Cerebellar nuclear complex (tissue), 1 donor: ENCODE data around the gene SHKBP1.

Experiments
- DNase-seq, 2 experiments: peaks; one replicate each; lab custom pipeline; 2025; lab: John Stamatoyannopoulos, UW

SHKBP1 gene

DNA sequence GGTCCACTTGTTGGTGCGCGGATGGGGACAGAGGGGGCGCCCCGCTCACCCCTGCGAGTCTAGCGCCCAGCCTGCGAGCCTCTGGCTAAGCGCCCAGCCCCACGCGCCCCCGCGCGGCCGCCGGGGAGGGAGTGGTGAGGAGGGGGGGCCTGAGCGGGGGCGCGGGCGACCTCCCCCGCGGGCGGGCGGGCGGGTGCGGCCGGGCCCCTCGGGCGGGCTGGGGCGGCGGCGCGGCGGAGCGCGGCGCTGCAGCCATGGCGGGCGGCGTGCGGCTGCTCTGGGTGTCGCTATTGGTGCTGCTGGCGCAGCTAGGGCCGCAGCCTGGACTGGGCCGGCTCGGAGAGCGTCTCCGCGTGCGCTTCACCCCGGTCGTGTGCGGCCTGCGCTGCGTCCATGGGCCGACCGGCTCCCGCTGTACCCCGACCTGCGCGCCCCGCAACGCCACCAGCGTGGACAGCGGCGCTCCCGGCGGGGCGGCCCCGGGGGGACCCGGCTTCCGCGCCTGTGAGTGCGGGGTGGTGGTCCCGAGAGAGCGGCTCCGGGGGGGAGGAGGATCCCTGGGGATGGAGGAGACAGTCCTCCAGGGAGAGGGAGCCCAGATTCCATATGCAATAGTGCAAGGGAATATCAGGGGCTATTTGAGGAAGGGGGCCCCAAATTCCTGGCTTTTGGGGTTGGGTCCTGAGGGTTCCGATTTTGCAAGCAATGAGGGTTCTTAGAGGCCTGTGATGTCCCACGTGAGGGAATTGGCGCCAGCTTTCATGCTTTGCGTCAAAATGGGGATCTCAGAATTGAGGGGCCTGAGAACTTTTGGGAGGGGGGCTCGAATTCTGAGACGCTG is 24.7 kb downstream of the SHKBP1 start, which contains the start of gene LTBP4:
Gene LTBP4, plus strand, starts transcription at position 236 of the 841 bp plus-strand sequence. Its CDS starts 19 bp downstream, at position 255.
- no peak for DNase-seq

DNA sequence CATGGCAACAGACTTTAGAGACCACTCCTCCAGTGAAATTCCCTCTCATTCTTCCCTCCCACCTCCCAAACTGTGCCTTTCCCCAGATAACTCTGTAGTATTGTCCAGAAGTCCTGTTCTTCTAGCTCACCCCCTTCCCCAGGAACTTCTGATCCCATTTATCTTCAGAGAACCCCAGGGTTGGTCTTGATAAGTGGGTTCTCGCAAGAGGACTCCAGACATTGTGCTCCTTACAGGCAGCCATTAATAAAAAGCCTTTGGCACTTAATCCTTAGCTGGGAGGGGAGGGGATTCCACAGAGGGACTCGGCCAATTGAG is 26.4 kb downstream of the SHKBP1 start:
- no peak for DNase-seq

DNA sequence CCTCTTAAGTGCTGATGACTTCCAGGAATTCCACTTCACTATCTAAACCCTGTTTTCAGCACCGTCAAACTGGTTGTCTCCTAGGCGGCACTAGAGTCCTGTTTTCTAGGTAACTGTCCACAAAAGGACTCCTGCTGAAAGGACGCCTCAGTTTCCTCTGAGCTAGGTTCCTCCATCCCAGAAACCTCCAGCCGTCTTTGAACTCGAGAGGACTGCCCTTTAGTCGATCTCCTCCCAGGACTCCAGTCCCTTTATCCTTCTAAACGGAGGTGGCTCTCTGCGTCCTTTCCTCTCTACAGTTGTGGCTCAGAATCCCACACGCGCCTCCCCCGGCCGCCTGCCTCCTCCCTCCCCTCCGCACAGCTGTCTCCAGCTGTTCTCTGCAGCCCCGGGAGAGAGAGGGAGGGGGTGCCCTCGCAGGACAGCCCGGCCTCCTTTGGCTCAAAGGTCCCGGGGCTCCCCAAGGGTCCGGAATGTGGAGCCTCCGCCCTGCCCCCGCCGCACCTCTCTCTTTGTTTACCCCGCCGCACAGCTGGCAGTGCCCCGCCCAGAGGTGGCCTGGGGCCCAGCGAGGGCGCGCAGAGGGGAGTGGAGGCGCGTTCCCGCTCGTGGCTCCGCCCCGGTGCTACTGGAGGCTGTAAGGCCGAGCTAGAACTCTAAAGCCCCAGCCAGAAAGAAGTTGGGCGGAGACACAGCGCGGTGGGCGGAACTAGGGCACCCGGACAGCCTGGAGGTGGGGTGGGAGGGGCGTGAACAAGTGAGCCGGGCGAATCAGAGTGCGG is 26.9 kb downstream of the SHKBP1 start:
- DNase-seq = peak in 1 of 2 experiments; percentile 6

DNA sequence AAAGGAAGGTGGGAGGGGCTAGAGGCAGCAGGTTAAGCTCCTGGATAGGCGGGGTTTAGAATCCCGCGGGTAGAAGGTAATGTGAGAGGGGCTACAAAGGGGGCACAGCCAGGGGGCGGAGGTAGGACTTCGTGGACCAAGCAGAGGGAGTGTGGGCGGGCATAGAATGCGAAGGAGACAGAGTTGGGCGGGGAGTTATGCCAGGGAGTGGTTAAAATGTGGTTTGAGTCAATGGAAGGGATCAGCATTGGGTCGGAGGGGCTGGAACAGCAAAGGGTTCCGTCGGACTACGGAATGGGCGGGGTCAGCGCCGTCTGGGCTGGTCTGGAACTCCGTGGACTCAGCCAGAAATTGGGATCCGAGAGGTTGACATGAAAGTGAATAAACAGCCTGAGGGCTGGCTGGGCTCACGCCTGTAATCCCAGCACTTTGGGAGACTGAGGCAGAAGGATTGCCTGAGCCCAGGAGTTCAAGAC is 27.5 kb downstream of the SHKBP1 start:
- DNase-seq = no peak

DNA sequence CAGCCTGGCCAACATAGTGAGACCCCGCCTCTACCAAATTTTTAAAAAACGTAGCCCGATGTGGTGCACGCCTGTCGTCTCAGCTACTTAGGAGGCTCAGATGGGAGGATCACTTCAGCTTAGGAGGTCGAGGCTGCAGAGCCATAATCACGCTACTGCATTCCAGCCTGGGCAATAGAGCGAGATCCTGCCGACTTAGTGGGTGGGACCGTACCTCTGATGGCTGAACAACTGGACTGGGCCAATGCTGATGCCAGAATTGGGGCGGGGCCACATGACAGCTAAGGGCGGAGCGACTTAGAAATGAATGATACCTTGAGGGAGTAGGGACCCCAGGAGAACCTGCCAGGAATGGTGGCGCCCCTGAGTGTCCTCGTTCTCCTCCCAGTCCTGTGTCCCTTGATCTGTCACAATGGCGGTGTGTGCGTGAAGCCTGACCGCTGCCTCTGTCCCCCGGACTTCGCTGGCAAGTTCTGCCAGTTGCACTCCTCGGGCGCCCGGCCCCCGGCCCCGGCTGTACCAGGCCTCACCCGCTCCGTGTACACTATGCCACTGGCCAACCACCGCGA is 28.1 kb downstream of the SHKBP1 start:
- DNase-seq = no peak

DNA sequence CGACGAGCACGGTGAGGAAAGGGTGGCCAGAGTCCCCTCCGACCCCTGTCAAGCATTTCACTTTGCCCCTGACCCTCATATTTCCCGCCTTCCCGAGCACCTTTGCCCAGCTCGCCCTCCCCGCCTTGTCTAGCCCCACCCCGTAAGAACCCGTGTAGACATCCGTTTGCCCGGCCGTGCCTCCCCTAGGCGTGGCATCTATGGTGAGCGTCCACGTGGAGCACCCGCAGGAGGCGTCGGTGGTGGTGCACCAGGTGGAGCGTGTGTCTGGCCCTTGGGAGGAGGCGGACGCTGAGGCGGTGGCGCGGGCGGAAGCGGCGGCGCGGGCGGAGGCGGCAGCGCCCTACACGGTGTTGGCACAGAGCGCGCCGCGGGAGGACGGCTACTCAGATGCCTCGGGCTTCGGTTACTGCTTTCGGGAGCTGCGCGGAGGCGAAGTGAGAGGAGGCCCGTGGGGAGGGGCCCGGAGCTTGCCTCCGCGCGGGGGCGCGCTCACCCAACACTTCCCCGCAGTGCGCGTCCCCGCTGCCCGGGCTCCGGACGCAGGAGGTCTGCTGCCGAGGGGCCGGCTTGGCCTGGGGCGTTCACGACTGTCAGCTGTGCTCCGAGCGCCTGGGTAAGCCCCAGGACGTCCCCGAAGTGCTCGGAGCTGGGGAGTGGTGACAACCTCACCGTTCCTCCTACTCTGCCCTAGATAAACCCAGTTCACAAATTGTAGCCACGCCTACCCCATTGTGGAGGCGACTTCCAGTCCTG is 28.7 kb downstream of the SHKBP1 start:
- no peak for DNase-seq

DNA sequence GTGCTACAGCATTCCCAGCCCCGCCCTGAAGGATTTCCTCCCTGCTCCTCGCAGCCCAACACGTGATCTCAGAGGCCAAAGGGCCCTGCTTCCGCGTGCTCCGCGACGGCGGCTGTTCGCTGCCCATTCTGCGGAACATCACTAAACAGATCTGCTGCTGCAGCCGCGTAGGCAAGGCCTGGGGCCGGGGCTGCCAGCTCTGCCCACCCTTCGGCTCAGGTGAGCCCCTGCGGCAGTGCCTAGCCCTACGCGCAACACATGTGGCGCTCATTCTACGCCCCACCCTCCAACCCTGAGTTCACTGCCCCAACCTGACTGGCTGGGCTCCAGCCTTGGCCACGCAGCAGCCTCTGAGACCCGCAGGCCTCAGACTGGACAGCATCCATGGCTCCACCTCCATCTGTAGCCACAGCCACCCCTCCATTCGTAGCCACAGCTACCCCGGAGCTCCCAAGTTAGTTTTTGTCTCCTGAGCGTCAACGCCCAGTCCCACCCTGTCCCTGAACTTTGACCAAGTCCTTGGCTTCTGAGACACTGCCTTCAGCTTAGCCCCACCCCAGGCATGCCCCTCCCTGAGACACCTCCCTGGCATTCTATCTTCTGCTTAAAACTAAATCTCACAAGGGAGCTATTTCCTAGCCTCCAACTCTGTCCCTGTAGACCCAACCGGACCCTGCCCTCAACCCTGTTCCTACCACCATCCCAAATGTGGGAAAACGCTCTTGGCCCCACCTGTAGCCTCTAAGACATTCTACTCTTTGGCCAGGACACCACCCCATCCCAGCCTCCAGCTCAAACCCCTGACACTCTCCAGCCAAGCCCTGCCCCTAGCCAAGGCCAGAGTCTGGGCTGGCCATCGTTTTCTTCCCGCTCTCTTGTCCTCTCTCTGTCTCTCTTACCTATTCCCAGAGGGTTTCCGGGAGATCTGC is 30.9 kb downstream of the SHKBP1 start:
- DNase-seq = no peak

DNA sequence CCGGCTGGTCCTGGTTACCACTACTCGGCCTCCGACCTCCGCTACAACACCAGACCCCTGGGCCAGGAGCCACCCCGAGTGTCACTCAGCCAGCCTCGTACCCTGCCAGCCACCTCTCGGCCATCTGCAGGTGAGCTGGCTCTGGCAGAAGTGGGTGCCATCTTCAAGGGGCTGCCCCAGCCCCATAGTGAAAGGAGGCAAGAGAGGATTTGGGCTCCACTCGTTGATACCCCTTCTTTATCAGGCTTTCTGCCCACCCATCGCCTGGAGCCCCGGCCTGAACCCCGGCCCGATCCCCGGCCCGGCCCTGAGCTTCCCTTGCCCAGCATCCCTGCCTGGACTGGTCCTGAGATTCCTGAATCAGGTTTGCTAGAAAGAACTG is 31.6 kb downstream of the SHKBP1 start:
- no peak for DNase-seq

DNA sequence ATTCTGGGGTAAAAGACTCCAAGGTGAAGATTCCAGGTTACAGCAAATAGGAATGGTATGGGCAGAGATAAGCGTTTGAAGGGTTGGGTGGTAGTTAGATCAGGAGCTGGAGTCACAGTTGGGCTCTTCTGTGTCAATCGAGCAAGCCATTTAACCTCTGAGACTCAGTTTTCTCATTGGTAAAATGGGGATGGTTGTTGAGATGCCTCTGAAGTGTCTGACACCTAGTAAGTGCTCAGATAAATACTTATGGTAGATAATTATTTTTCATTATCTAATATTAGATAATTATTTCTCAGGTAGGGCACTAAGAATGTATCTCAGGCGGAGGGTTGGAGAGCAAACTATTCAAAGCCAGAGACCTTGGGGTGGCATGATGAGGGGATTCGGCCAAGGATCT is 32.3 kb downstream of the SHKBP1 start:
- no peak for DNase-seq

DNA sequence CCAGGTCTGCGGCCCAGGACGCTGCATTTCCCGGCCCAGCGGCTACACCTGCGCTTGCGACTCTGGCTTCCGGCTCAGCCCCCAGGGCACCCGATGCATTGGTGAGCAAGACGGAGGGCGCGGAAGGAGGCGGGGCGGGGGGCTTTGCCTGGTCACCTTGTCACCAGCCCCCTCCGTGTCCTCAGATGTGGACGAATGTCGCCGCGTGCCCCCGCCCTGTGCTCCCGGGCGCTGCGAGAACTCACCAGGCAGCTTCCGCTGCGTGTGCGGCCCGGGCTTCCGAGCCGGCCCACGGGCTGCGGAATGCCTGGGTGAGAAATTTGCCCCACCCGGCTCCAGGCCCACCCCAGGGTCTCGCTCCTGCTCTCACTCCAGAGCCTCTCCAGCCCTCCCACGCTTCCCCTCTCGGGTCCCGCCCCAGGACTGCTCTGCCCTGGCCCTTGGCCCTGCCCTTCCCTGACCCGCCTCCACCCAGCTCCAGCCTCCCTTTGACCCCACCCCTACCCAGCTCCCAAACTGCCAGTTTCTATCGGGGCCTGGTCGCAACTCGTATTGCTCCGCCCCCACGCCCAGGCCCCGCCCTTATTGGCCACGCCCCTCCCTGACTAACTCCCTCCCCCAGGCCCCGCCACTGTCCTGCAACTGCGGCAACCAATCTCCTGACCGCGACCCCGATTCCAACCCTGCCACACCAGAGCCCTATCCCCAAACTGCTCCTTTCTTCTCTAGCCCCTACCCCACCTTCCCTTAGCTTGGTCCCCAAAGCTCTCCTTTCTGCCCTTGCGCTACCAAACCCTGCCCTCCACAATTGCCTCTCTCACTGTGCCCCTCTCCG is 33.1 kb downstream of the SHKBP1 start:
- no peak for DNase-seq

DNA sequence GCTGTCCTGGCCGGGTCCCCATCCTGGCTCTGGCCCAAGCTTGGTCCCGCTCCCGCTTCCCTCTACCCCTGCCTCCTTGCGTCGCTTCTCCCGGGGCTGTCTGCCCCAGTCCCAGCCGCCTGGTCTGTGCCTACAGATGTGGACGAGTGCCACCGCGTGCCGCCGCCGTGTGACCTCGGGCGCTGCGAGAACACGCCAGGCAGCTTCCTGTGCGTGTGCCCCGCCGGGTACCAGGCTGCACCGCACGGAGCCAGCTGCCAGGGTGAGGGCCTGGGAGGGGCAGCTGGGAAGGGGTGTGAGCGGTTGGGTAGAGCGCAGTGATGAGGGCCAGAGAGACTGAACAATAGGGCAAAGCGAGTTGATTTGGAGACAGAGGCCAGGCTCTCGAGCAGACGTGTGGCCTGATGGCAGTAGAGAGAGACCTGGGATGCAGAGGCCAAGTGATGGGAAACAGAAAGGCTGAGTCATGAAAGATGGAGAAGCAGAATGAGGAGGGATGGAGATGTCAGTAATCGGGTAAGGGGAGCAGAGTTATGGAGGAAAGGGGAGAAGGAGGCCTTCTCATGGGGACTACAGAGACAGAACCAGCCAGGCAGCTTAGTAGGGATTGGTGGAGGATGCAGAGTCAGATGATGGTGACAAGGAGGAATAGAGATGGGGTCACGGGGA is 33.9 kb downstream of the SHKBP1 start:
- DNase-seq = no peak

DNA sequence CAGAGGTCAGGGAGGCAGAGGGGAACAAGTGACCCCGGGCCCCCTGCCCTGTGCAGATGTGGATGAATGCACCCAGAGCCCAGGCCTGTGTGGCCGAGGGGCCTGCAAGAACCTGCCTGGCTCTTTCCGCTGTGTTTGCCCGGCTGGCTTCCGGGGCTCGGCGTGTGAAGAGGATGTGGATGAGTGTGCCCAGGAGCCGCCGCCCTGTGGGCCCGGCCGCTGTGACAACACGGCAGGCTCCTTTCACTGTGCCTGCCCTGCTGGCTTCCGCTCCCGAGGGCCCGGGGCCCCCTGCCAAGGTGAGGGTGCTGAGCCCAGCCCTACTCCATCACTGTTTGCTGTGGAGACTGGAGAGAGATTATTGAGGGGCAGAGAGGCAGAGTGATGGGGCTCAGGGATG is 34.4 kb downstream of the SHKBP1 start:
- DNase-seq = no peak

DNA sequence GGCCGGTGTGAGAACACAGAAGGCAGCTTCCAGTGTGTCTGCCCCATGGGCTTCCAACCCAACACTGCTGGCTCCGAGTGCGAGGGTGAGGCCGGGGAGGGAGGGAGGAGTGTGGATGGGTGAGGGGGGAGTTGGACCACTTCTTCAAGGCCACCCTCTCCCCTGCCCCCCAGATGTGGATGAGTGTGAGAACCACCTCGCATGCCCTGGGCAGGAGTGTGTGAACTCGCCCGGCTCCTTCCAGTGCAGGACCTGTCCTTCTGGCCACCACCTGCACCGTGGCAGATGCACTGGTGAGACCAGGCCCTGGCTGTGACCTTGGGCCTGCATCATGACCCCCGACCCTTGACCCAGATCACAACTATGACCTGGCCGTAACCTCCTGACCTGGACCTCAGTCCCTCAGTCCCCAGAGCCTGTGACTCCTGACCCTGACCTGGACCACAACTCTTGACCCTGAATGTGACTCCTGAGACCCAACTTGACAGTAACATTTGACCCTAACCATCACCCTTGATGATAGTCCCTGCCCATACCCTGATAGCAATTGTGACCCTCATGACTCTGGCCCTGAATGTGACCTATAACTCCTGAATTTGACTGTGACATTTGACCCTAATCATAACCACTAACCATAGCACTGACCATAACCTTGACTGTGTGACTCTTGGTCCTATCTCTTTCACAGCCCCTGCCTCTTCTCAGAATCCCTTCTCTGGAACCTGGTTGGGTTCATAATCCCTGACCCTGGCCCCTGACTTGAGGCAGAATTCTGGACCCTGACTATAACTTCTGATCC is 35.4 kb downstream of the SHKBP1 start:
- DNase-seq = no peak

DNA sequence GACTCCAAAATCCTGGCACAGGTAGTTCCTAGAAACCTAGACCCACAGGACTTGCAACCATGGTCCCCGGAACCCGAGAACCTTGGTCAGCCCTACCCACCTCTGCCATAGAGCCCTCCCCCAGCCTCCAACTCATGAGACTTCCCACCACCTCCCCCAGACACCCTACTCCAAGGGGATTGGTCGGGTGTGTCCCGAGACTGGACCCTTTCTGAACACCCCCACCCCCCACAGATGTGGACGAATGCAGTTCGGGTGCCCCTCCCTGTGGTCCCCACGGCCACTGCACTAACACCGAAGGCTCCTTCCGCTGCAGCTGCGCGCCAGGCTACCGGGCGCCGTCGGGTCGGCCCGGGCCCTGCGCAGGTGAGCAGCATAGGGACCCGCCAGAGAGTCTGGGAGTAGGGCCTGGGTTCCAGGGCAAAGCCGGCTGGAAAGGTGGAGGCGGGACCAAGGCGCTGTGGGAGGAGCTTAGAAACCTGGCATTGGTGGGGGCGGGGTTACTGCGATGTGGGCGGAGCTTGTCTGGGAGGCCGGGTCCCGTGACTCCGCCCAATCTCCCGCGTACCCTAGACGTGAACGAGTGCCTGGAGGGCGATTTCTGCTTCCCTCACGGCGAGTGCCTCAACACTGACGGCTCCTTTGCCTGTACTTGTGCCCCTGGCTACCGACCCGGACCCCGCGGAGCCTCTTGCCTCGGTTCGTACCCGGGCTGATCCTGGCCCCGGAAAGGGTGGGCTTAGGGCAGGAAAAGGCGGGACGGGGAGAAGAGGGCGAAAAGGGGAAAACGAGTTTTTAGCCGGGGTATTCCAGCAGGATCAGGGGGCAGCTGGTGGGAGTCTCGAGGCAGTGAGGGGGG is 36.4 kb downstream of the SHKBP1 start:
- DNase-seq = no peak

DNA sequence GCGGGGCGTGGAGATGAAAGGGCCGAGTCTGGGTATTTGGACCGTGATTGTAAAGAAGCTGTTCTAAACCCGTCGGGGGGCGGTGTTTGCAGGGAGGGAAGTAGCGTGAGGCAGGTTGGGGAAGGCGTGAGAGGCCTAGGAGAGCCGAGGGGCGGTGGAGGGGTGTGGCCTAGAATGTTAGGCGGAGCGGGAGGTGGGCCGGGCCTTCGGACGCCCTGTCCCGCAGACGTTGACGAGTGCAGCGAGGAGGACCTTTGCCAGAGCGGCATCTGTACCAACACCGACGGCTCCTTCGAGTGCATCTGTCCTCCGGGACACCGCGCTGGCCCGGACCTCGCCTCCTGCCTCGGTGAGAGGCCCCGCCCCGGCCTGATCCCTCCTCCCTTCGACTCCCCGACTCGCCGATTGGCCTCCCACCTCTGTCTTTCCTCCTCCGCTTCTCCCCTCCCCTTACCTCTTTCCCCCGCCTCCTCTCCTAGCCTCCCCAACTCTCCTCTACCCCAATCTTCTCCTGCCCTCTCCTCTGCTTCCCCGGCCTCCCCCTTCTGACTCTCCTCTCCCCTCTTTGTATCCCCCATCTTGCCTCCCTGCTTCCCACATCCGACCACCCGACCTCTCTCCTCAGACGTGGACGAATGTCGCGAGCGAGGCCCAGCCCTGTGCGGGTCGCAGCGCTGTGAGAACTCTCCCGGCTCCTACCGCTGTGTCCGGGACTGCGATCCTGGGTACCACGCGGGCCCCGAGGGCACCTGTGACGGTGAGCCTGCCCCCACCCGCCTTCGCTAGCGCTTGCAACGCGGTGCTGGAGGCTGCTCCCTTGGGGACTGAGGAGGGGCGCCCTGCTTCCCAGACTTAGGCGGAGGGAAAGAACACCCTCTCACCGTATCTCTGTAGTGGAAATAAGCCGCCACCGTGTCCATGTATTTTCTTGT is 37.3 kb downstream of the SHKBP1 start:
- DNase-seq = no peak

DNA sequence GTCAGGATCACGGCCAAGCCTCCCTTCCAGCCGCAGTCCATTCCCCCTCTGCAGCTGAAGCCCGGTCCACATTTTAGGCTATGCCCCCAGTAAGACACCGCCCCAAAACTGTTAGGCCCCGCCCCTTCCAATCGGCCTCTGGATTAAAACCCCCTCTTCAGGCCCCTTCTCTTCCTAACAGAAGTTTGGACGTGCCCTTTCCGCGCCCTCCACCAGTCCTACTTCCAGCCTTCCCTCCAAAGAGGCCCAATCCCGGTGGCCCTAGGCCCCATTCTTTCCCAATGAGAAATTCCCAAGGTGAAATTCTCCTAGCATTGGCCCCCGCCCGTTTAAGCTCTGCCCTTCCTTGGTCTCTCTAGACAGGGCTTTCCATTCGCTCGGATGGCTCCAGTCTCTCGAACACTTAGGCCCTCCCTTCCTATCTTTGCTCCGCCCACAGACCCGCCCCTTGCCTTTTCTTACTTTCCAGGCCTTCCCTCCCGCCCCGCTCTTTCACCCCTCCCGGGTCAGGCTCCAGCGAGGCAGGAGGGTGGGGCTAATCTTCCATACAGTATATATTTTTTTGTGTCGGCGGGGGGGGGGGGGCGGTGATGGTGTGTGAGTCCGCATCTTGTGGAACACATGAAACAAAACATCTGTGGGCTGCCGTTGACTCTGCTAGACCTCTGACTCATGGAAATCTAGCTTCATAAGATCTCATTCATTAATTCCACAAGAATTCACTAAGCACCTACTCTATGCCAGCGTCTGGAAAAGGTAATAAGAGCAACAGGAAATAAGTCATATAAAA is 38.1 kb downstream of the SHKBP1 start:
- DNase-seq = no peak
